SU-DHL-6 (cell line): ENCODE measurements around the gene SPATC1L.
"Not testable (repeated sequence)": the region's sequence is repeated elsewhere in the genome, so short reads cannot be mapped to it uniquely, and the experiment has no call there.

Experiments used
- H2AFZ ChIP-seq: fragments of 200-600 bp; sonication (generic); 2 replicates; pipeline ENCODE4 v1.6.1; 2014; ENCODE audit warnings: low read depth, mild to moderate bottlenecking, moderate library complexity, mixed read lengths, antibody characterized with exemption, low read length; ENCODE audit not compliant: severe bottlenecking
- H3F3A ChIP-seq: fragments of 200-600 bp; shearing (Covaris generic); 2 replicates; pipeline ENCODE4 v1.6.0; 2016; ENCODE audit warnings: antibody characterized with exemption, mild to moderate bottlenecking; ENCODE audit not compliant: insufficient read depth
- H3K27ac ChIP-seq: fragments of 200-600 bp; sonication (generic); 2 replicates; pipeline ENCODE4 v1.5.1; 2016; ENCODE audit warnings: low read depth, mild to moderate bottlenecking, low read length, moderate library complexity, mixed read lengths
- H3K27me3 ChIP-seq: fragments of 200-600 bp; sonication (generic), shearing (Covaris generic); 2 replicates; pipeline ENCODE4 v1.6.0; 2014; ENCODE audit warnings: mild to moderate bottlenecking, low read length
- H3K36me3 ChIP-seq: fragments of 200-600 bp; sonication (generic); 2 replicates; pipeline ENCODE4 v1.6.1; 2014; ENCODE audit warnings: mild to moderate bottlenecking, low read length, mixed read lengths
- H3K4me2 ChIP-seq: fragments of 300-600, 200-600 bp; shearing (Covaris generic), sonication (generic); 2 replicates; pipeline ENCODE4 v1.6.0; 2014; ENCODE audit warnings: low read length, low read depth, mild to moderate bottlenecking; ENCODE audit not compliant: poor library complexity, severe bottlenecking
- H3K4me3 ChIP-seq: fragments of 200-600 bp; sonication (generic); 2 replicates; pipeline ENCODE4 v1.5.1; 2014; ENCODE audit warnings: antibody characterized with exemption, low read length, mild to moderate bottlenecking, mixed read lengths; ENCODE audit not compliant: insufficient read depth, poor library complexity, severe bottlenecking
- H3K79me2 ChIP-seq: fragments of 200-600 bp; sonication (generic); 2 replicates; pipeline ENCODE4 v1.6.1; 2014; ENCODE audit warnings: mild to moderate bottlenecking, low read length, moderate library complexity; ENCODE audit not compliant: insufficient read depth
- H3K9ac ChIP-seq: fragments of 200-600 bp; sonication (generic); 2 replicates; pipeline ENCODE4 v1.7.0; 2014; ENCODE audit warnings: mild to moderate bottlenecking, low read length
- H3K9me2 ChIP-seq: fragments of 200-600 bp; sonication (generic); replicated peaks from 2 replicates; pipeline ENCODE4 v1.6.1; 2014; ENCODE audit warnings: low read length; ENCODE audit not compliant: insufficient read depth
- H3K9me3 ChIP-seq: fragments of 200-600 bp; sonication (generic); 2 replicates; pipeline ENCODE4 v1.6.1; 2014; ENCODE audit warnings: low read length, mixed read lengths; ENCODE audit not compliant: insufficient read depth
- H4K20me1 ChIP-seq: fragments of 200-600 bp; sonication (generic); 2 replicates; pipeline ENCODE4 v1.6.1; 2014; ENCODE audit warnings: low read depth, mild to moderate bottlenecking, antibody characterized with exemption, low read length, moderate library complexity, mixed read lengths
- CTCF ChIP-seq: fragments of 200-600 bp; sonication (generic); IDR thresholded peaks from one replicate; pipeline ENCODE4 v1.5.1; 2017; ENCODE audit warnings: antibody characterized with exemption, mild to moderate bottlenecking, low read length, moderate library complexity; ENCODE audit not compliant: insufficient read depth, poor library complexity, severe bottlenecking
- EZH2phosphoT487 ChIP-seq: fragments of 200-600 bp; sonication (generic), shearing (Covaris generic); conservative IDR thresholded peaks from 2 replicates; pipeline ENCODE4 v1.6.1; 2018; ENCODE audit warnings: mild to moderate bottlenecking, antibody characterized with exemption, low read length, moderate library complexity, mixed read lengths

Gene SPATC1L

GRCh38 chr21:46187261-46187660 is 3.0 kb upstream of the SPATC1L start:
- no peaks in the 10 kb centered on the region for H3K9me3 ChIP-seq
- H3K36me3 ChIP-seq: no peaks in the 10 kb centered on the region
- no peak overlapping the region for H3K4me3 ChIP-seq
- no peaks in the 10 kb centered on the region for H3K27me3 ChIP-seq
- H3K9ac ChIP-seq: no peak overlapping the region
- no peak overlapping the region for H3K27ac ChIP-seq
- H3K79me2 ChIP-seq: no peaks in the 10 kb centered on the region
- H3F3A ChIP-seq: peaks cover 13% of the 10 kb centered on the region; the same call in 1 of the 2 replicates
- H3K4me2 ChIP-seq: no peak overlapping the region
- no peak for TF ChIP-seq CTCF
- TF ChIP-seq EZH2phosphoT487: no peak
- no peaks in the 10 kb centered on the region for H4K20me1 ChIP-seq
- no peaks in the 10 kb centered on the region for H3K9me2 ChIP-seq
- H2AFZ ChIP-seq: no peak overlapping the region

GRCh38 chr21:46185716-46186115 is 1.5 kb upstream of the SPATC1L start:
- peak overlapping the region; percentile 55 for H3K9ac ChIP-seq
- no peaks in the 10 kb centered on the region for H3K9me3 ChIP-seq
- TF ChIP-seq EZH2phosphoT487: no peak
- TF ChIP-seq CTCF: no peak
- H2AFZ ChIP-seq: peak overlapping the region; percentile 70
- peak overlapping the region; percentile 56 for H3K4me3 ChIP-seq
- no peaks in the 10 kb centered on the region for H3K79me2 ChIP-seq
- H3F3A ChIP-seq: peaks cover 13% of the 10 kb centered on the region; the same call in 1 of the 2 replicates
- no peaks in the 10 kb centered on the region for H4K20me1 ChIP-seq
- H3K27me3 ChIP-seq: no peaks in the 10 kb centered on the region
- peak overlapping the region; percentile 49 for H3K27ac ChIP-seq
- H3K4me2 ChIP-seq: peak overlapping the region; percentile 59
- no peaks in the 10 kb centered on the region for H3K36me3 ChIP-seq
- H3K9me2 ChIP-seq: no peaks in the 10 kb centered on the region

GRCh38 chr21:46184625-46185555 is 631 bp upstream of the SPATC1L start:
- peak overlapping the region; percentile 56 for H3K4me3 ChIP-seq
- peak overlapping the region; percentile 59 for H3K4me2 ChIP-seq
- peaks cover 13% of the 10 kb centered on the region; the same call in 1 of the 2 replicates for H3F3A ChIP-seq
- TF ChIP-seq CTCF (no peak), EZH2phosphoT487 (no peak)
- H3K36me3 ChIP-seq: no peaks in the 10 kb centered on the region
- H3K27ac ChIP-seq: peak overlapping the region; percentile 49
- H2AFZ ChIP-seq: peak overlapping the region; percentile 70
- no peaks in the 10 kb centered on the region for H3K27me3 ChIP-seq
- H3K9me3 ChIP-seq: no peaks in the 10 kb centered on the region
- H3K9me2 ChIP-seq: no peaks in the 10 kb centered on the region
- H3K79me2 ChIP-seq: no peaks in the 10 kb centered on the region
- H4K20me1 ChIP-seq: no peaks in the 10 kb centered on the region
- H3K9ac ChIP-seq: peak overlapping the region; percentile 55

- H2AFZ ChIP-seq, H3K27me3 ChIP-seq, H3K9me3 ChIP-seq, H3K9me2 ChIP-seq, H3K36me3 ChIP-seq, H4K20me1 ChIP-seq, H3K79me2 ChIP-seq: not testable (repeated sequence)
- H3K4me2 ChIP-seq: peak overlapping the region; percentile 94
- H3K27ac ChIP-seq: peak overlapping the region; percentile 73
- H3K4me3 ChIP-seq: peak overlapping the region; percentile 100
- H3K9ac ChIP-seq: peak overlapping the region; percentile 95
- peaks cover 13% of the 10 kb centered on the region; the same call in 1 of the 2 replicates for H3F3A ChIP-seq
Measured at GRCh38 chr21:46183337-46183909, 836 bp downstream of the SPATC1L start.
